ENCODE results near the gene TAS2R9.

The TAS2R9 gene, protein sequence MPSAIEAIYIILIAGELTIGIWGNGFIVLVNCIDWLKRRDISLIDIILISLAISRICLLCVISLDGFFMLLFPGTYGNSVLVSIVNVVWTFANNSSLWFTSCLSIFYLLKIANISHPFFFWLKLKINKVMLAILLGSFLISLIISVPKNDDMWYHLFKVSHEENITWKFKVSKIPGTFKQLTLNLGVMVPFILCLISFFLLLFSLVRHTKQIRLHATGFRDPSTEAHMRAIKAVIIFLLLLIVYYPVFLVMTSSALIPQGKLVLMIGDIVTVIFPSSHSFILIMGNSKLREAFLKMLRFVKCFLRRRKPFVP

DNA sequence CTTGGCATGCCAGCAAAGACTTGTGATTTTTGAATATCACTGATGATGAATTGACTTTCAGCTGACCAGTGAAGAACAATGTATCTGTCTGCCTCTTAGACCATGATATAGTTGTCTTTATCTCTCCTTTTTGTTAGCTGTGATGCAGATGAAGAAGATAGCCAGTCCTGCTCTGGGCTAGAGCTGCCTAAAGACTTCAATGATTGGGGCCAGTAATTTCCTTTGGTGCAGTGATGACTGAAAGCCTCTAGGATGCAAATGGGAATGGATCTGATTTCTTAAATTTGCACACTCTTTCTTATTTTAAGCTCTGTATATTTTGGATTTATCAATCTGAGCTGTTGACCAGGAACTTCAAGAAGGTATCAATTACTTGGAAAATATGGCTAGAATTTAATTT lies at the start of gene TAS2R9:
TAS2R9 (minus strand) TSS at position 101 of the 400 bp plus-strand sequence; CDS start at position 8, 93 bp downstream.
- H3K4me3 ChIP-seq (replicated peaks; ENCODE audit: low read depth, low read length), result no peak within 1 kb of the TSS
- DNase-seq (ENCODE audit: low read depth), result no peak
- TF ChIP-seq, protein P1, sequence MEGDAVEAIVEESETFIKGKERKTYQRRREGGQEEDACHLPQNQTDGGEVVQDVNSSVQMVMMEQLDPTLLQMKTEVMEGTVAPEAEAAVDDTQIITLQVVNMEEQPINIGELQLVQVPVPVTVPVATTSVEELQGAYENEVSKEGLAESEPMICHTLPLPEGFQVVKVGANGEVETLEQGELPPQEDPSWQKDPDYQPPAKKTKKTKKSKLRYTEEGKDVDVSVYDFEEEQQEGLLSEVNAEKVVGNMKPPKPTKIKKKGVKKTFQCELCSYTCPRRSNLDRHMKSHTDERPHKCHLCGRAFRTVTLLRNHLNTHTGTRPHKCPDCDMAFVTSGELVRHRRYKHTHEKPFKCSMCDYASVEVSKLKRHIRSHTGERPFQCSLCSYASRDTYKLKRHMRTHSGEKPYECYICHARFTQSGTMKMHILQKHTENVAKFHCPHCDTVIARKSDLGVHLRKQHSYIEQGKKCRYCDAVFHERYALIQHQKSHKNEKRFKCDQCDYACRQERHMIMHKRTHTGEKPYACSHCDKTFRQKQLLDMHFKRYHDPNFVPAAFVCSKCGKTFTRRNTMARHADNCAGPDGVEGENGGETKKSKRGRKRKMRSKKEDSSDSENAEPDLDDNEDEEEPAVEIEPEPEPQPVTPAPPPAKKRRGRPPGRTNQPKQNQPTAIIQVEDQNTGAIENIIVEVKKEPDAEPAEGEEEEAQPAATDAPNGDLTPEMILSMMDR (IDR thresholded peaks at IDR 0.05; ENCODE audit: low read length, missing control alignments), result no peak

- DNase-seq (ENCODE audit: low read depth), result no peak
- no peak overlapping the region for H3K4me3 ChIP-seq (replicated peaks; ENCODE audit: low read depth, low read length)
- TF ChIP-seq, protein P1 (IDR thresholded peaks at IDR 0.05; ENCODE audit: low read length, missing control alignments), result no peak
Measured at GRCh38 chr12:10855807-10856206, 45.8 kb upstream of the TAS2R9 start.

- TF ChIP-seq, protein P1 (IDR thresholded peaks at IDR 0.05; ENCODE audit: low read length, missing control alignments), result no peak
- no peak for DNase-seq (ENCODE audit: low read depth)
- H3K4me3 ChIP-seq (replicated peaks; ENCODE audit: low read depth, low read length), result no peak overlapping the region
Measured at GRCh38 chr12:10853776-10854175, 43.8 kb upstream of the TAS2R9 start.

- H3K4me3 ChIP-seq (replicated peaks; ENCODE audit: low read depth, low read length), result no peak overlapping the region
- DNase-seq (ENCODE audit: low read depth), result no peak
- TF ChIP-seq, protein P1 (IDR thresholded peaks at IDR 0.05; ENCODE audit: low read length, missing control alignments), result no peak
Measured at GRCh38 chr12:10851243-10851858, 41.4 kb upstream of the TAS2R9 start.

DNA sequence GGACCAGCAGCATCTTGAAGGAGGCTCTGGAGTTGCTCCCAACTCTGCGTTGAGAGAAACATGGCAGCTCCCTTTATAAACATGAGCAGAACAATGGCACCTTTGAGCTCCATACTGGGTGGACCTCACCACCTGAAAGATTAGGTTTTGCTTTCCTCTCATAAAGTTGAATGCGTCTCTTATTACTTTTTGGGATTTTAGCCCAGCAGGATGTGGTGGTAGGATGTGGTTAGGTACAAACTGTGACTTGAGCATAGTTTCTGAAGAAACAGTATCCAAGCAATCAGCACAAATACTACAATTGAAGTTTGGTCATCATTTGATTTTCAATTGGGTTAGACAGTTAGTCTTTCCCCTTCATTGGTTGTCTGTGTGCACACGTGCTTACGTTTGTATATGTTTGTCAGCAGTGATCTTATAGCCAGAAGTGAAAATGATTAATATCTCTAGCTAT lies 39.5 kb upstream of the TAS2R9 start, which contains the start of gene PRR4:
PRR4 (minus strand) TSS at position 51 of the 454 bp plus-strand sequence; CDS start at position 13, 38 bp downstream.
- H3K4me3 ChIP-seq (replicated peaks; ENCODE audit: low read depth, low read length), result no peak within 1 kb of the TSS
- DNase-seq (ENCODE audit: low read depth), result no peak
- TF ChIP-seq, protein P1 (IDR thresholded peaks at IDR 0.05; ENCODE audit: low read length, missing control alignments), result no peak

- H3K4me3 ChIP-seq (replicated peaks; ENCODE audit: low read depth, low read length), result no peak overlapping the region
- no peak for DNase-seq (ENCODE audit: low read depth)
- TF ChIP-seq, protein P1 (IDR thresholded peaks at IDR 0.05; ENCODE audit: low read length, missing control alignments), result no peak
Measured at GRCh38 chr12:10847744-10848143, 37.8 kb upstream of the TAS2R9 start.

Data from fibroblast of pulmonary artery (primary cell).